Heart left ventricle (tissue), 16 donors: ENCODE results near the gene ATAT1. TPM values are rescaled to one million over a fixed set of nuclear protein-coding genes. Genes with fewer than 3 reads are reported as not detected.
A peak's percentile ranks its signal among the peaks of the same experiment; 100 is the strongest.

Experiments
- ATAC-seq, 4 donors: fragments of 200-7000 bp; cut with Tn5 transposase; one replicate each; pipeline ENCODE4 v1.9.1; 2020 to 2022; ENCODE audit warnings: moderate library complexity in 4 of 4, mild to moderate bottlenecking in 3 of 4, moderate number of reproducible peaks in 1 of 4
- DNase-seq, 5 donors: peaks; one replicate each; pipeline ENCODE4 v3.0.0-alpha.2; 2020
- H3K27ac ChIP-seq, 12 donors: fragments of 200-600 bp; sonication (generic) in 4 of 12; one replicate each; pipeline versions ENCODE4 v1.5.0 to v1.8.0; 2016 to 2022; ENCODE audit warnings: mild to moderate bottlenecking in 2 of 12
- H3K27me3 ChIP-seq, 9 donors: fragments of 200-600 bp; sonication (generic) in 2 of 9; one replicate each; pipeline versions ENCODE4 v1.5.1 to v1.8.0; 2016 to 2022; ENCODE audit warnings: mild to moderate bottlenecking in 3 of 9
- H3K36me3 ChIP-seq, 9 donors: fragments of 200-600 bp; sonication (generic) in 2 of 9; one replicate each; pipeline versions ENCODE4 v1.5.0 to v1.8.0; 2018 to 2022; ENCODE audit warnings: mild to moderate bottlenecking in 2 of 9
- H3K4me1 ChIP-seq, 12 donors: fragments of 200-600 bp; sonication (generic) in 4 of 12; one replicate each; pipeline versions ENCODE4 v1.5.0 to v1.8.0; 2016 to 2022; ENCODE audit warnings: mild to moderate bottlenecking in 3 of 12
- H3K4me3 ChIP-seq, 12 donors: fragments of 200-600 bp; sonication (generic) in 4 of 12; one replicate each; pipeline versions ENCODE4 v1.5.0 to v1.8.0; 2017 to 2022; ENCODE audit warnings: mild to moderate bottlenecking in 9 of 12, moderate library complexity in 4 of 12
- H3K9me3 ChIP-seq, 12 donors: fragments of 200-600 bp; sonication (generic) in 4 of 12; one replicate each; pipeline versions ENCODE4 v1.5.0 to v1.8.0; 2016 to 2022; ENCODE audit warnings: mild to moderate bottlenecking in 1 of 12
- POLR2A ChIP-seq, 2 donors: fragments of 450-650 bp; IDR thresholded peaks; one replicate each; pipeline ENCODE4 v1.6.1; 2017; ENCODE audit warnings: antibody characterized with exemption in 2 of 2, mild to moderate bottlenecking in 2 of 2, moderate library complexity in 2 of 2
- WGBS, 4 donors: extraction: QIAGEN DNeasy Blood & Tissue Kit in 2 of 4; methylation state at CpG; one replicate each; pipeline versions ENCODE4 v1.1.5 to v1.1.7; 2013 to 2018; 5-methylcytosine and 5-hydroxymethylcytosine counted together
- intact Hi-C, 10 donors: fragments of 100-400 bp; cut with DNase I; formaldehyde crosslinking; loops; one replicate each; pipeline versions ENCODE4 v1.11.1 to v1.14.2; 2022
- polyA plus RNA-seq, 2 donors: library from polyadenylated mRNA; stranded (reverse); fragments of 200-250 nt; gene quantifications; one replicate each; pipeline ENCODE4 v1.2.3, GENCODE V29; 2013
- total RNA-seq, 9 donors: library from RNA; depleted of rRNA in 2 of 9; stranded (reverse); fragments of >200 nt in 2 of 9; fragmentation: NEBNext Ultra II Directional in 3 of 9; extraction: Animal tissue kit (Norgen Biotek cat#: 25700) in 3 of 9; gene quantifications; one replicate each; pipeline versions ENCODE4 v1.1.0 to v1.2.4, GENCODE V29; 2016 to 2023
- TF ChIP-seq, protein P1 (sequence below), 12 donors: fragments of 200-600 bp; sonication (generic) in 4 of 12; IDR thresholded peaks; one replicate each; pipeline versions ENCODE4 v1.5.0 to v1.8.0; 2018 to 2022; ENCODE audit warnings: antibody characterized with exemption in 12 of 12, mild to moderate bottlenecking in 5 of 12
- donor health status: ischemic (EF 13 %, LVEDD 7.1; RV severe dilation, severe dysfunction).
- donor health status: healthy with polysubstance abuse.
- donor health status: DM: no; HTN: yes; CAD: no.
- donor health status: DM: no; HTN: no; CAD: no.
- donor health status: ischemic (EF 25% LVEDD 6.9; RV normal size, moderate dysfunction).
- donor health status: ischemic (EF 25% LVEDD 5.7; RV mildly dilated, moderate dysfunction).
- donor health status: healthy.
- donor health status: DM: yes; HTN: yes; CAD: no.
- donor health status: ischemic (EF 35%, LVEDD 5.7; RV mildly dilated, moderate dysfunction).
- donor health status: nonischemic (EF 11% LVEDD 7.7; RV severe dilation, severe dysfunction).
- donor health status: DM: yes; HTN: yes; CAD: no.
- donor health status: PGD.
- donor health status: ischemic (EF 29% LVEDD 5.4; RV normal size, mild dysfunction).
- donor health status: nonischemic (EF 23%, LVEDD 6.1; RV moderate dilation, normal function).

The ATAT1 gene
- total and polyA plus RNA-seq, 11 donors, result 1.1 to 7.0 (median 3.3) TPM

DNA sequence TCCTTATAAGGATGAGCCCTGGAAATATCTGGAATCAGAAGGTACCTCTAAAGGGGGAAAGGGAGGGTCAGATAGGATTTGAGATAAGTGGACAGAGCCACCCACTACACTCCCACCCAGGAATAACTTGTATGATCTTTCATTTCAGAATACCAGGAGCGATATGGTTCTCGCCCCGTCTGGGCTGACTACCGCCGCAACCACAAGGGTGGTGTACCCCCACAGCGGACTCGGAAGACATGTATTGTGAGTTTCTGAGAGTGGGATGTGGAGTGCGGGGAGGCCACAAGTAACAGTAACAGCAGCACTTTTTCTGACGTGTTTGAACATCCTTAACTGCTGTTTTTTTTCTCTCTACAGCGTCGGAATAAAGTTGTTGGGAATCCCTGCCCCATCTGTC lies 7.1 kb upstream of the ATAT1 start:
- intact Hi-C loops, result loop anchor here in 4 of 10 donors (2.0 to 5.0 kb wide), 4 partner anchors 53 to 123 kb away; partner anchors contain the start of genes TUBB (in 3 of the 4), DHX16 (in 1 of the 4), FLOT1 (in 1 of the 4) and IER3 (in 1 of the 4)

DNA sequence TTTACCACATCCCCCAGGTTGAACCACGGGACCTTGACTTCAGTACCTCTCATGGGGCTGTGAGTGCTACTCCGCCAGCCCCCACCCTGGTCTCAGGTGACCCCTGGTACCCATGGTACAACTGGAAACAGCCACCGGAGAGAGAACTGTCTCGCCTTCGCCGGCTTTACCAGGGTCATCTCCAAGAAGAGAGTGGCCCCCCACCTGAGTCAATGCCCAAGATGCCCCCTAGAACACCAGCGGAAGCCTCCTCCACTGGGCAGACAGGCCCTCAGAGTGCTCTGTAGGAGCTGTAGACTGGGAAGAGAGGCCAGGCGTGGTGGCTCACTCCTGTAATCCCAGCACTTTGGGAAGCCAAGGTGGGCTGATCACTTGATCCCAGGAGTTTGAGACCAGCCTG lies 1.2 kb upstream of the ATAT1 start:
- Histone ChIP-seq H3K4me1 (peaks cover 0 to 24% (median 10%) of the 10 kb centered on the region in 12 donors), H3K36me3 (peaks cover 0 to 87% (median 73%) of the 10 kb centered on the region in 9 donors), H3K4me3 (no peak overlapping the region), H3K9me3 (no peaks in the 10 kb centered on the region), H3K27me3 (no peaks in the 10 kb centered on the region), H3K27ac (peak overlapping the region in 1 of 12 donors; percentile 86)
- ATAC-seq (no peak), DNase-seq (no peak)
- 95 to 98% (median 96%) methylated on average over 8 of the region's 8 CpGs for WGBS, 4 donors
- intact Hi-C loops, result no loop called here
- TF ChIP-seq, protein P1, sequence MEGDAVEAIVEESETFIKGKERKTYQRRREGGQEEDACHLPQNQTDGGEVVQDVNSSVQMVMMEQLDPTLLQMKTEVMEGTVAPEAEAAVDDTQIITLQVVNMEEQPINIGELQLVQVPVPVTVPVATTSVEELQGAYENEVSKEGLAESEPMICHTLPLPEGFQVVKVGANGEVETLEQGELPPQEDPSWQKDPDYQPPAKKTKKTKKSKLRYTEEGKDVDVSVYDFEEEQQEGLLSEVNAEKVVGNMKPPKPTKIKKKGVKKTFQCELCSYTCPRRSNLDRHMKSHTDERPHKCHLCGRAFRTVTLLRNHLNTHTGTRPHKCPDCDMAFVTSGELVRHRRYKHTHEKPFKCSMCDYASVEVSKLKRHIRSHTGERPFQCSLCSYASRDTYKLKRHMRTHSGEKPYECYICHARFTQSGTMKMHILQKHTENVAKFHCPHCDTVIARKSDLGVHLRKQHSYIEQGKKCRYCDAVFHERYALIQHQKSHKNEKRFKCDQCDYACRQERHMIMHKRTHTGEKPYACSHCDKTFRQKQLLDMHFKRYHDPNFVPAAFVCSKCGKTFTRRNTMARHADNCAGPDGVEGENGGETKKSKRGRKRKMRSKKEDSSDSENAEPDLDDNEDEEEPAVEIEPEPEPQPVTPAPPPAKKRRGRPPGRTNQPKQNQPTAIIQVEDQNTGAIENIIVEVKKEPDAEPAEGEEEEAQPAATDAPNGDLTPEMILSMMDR (IDR thresholded peaks at IDR 0.05), result no peak
- TF ChIP-seq POLR2A (IDR thresholded peaks at IDR 0.05), result no peak

More for the DNA sequence above, 7.1 kb upstream of the ATAT1 start:
- Histone ChIP-seq H3K4me3 (no peak overlapping the region), H3K36me3 (peaks cover 0 to 69% (median 65%) of the 10 kb centered on the region in 9 donors), H3K27me3 (no peaks in the 10 kb centered on the region), H3K4me1 (peaks cover 0 to 16% (median 13%) of the 10 kb centered on the region in 12 donors), H3K27ac (peak overlapping the region in 2 of 12 donors; percentile 97 to 99), H3K9me3 (no peaks in the 10 kb centered on the region)
- DNase-seq, result no peak
- WGBS, 4 donors, result 93 to 96% (median 95%) methylated on average over 11 of the region's 11 CpGs
- TF ChIP-seq, protein P1 (IDR thresholded peaks at IDR 0.05), result no peak
- TF ChIP-seq POLR2A (IDR thresholded peaks at IDR 0.05), result no peak
- ATAC-seq, result no peak

DNA sequence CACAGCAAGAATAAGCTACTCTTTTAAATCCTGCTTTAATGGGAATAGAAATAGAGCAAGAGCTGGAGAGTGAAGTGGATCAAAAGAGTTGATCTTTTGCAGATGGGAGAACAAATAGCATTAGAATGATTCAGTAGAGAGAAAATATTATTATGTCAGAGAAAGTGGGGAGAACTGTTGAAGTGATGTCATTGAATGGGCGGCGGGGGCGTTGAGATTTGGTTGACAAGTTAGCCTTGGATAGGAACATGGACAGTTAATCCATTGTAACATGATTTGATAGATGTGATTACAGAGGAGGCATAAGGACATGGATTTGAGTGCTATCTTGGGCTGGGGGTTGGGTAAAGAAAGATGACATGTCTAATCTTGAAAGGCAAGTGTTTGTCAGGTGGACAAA lies 9.2 kb downstream of the ATAT1 start:
- Histone ChIP-seq H3K4me3 (no peak overlapping the region), H3K4me1 (no peaks in the 10 kb centered on the region), H3K36me3 (peaks cover 0 to 53% (median 26%) of the 10 kb centered on the region in 9 donors), H3K27me3 (no peaks in the 10 kb centered on the region), H3K9me3 (no peaks in the 10 kb centered on the region), H3K27ac (no peak overlapping the region)
- no peak for DNase-seq
- 95 to 98% (median 97%) methylated on average over 3 of the region's 3 CpGs for WGBS, 4 donors
- TF ChIP-seq POLR2A (IDR thresholded peaks at IDR 0.05), result no peak
- TF ChIP-seq, protein P1 (IDR thresholded peaks at IDR 0.05), result no peak
- ATAC-seq, result no peak
- intact Hi-C loops, result no loop called here

DNA sequence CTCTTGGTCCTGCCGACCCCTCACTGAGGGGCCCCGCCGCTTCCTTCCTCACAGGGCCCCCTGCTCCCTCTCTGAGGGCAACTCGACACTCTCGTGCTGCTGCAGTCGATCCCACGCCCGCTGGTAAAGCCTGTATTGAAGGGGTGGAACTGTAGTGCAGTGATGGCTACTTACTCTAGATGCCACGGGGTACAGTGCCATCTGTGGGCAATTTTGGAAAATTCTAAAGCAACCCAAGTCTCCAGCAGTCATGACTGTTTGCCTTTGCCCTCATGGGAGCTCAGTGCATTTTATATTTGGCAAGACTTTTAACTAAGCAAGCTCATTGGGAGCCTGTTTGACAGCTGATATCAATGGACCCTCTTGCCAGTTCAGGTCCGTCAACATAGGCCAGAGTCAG lies 13.8 kb downstream of the ATAT1 start:
- Histone ChIP-seq H3K27me3 (no peaks in the 10 kb centered on the region), H3K4me3 (no peak overlapping the region), H3K27ac (no peak overlapping the region), H3K9me3 (no peaks in the 10 kb centered on the region), H3K4me1 (peaks cover 0 to 7% (median 0%) of the 10 kb centered on the region in 12 donors), H3K36me3 (peaks cover 0 to 67% (median 39%) of the 10 kb centered on the region in 9 donors)
- WGBS, 4 donors, result 82 to 89% (median 87%) methylated on average over 10 of the region's 10 CpGs
- DNase-seq, result no peak
- TF ChIP-seq, protein P1 (IDR thresholded peaks at IDR 0.05), result no peak
- no peak for TF ChIP-seq POLR2A (IDR thresholded peaks at IDR 0.05)
- ATAC-seq, result peak in 1 of 4 donors; percentile 11
- intact Hi-C loops, result no loop called here
